ENCODE measurements around the gene PHF13.
A peak's percentile ranks its signal among the peaks of the same experiment; 100 is the strongest.

DNA sequence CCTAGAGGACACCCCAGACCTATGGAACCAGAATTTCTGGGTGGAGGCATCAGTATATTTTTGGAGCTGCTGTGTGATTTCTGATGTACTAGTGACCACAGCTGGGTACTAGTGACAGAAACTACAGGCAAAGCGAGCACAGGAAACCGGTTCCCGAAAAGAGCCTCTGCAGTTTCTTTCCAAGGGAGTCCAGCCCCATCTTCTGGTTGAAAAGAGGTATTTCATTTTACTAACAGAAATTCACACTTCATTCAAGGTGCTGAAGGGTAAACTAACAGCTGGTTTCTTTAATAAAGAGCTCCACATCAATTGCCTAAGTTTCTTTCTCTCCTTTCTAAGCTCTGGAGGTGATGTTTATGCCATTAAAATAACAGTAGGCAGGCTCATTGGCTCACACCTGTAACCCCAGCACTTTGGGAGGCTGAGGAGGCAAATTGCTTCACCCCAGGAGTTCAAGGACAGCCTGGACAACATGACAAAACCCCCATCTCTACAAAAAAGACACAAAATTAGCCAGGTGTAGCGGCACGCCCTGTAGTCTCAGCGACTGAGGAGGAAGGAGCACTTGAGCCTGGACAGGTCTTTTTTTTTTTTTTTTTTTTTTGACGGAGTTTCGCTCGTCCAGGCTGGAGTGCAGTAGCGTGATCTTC is 33.1 kb downstream of the PHF13 start:
- TF ChIP-seq, protein P1, sequence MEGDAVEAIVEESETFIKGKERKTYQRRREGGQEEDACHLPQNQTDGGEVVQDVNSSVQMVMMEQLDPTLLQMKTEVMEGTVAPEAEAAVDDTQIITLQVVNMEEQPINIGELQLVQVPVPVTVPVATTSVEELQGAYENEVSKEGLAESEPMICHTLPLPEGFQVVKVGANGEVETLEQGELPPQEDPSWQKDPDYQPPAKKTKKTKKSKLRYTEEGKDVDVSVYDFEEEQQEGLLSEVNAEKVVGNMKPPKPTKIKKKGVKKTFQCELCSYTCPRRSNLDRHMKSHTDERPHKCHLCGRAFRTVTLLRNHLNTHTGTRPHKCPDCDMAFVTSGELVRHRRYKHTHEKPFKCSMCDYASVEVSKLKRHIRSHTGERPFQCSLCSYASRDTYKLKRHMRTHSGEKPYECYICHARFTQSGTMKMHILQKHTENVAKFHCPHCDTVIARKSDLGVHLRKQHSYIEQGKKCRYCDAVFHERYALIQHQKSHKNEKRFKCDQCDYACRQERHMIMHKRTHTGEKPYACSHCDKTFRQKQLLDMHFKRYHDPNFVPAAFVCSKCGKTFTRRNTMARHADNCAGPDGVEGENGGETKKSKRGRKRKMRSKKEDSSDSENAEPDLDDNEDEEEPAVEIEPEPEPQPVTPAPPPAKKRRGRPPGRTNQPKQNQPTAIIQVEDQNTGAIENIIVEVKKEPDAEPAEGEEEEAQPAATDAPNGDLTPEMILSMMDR (IDR thresholded peaks at IDR 0.05; ENCODE audit: poor library complexity), result peak; percentile 58
- TF ChIP-seq EZH2 (IDR thresholded peaks at IDR 0.05; ENCODE audit: borderline replicate concordance) (no peak), EZH2phosphoT487 (IDR thresholded peaks at IDR 0.05; ENCODE audit: low read depth, severe bottlenecking, unreplicated experiment) (no peak)
